Mesendoderm (in vitro differentiated cells): ENCODE results near the gene INHBC.
A peak's percentile ranks its signal among the peaks of the same experiment; 100 is the strongest.

Experiments used
- DNase-seq: peaks from one replicate; pipeline ENCODE4 v3.0.0; 2013
- H2AK5ac ChIP-seq: 2 replicates; pipeline ENCODE4 v1.6.1; 2013; ENCODE audit warnings: low read length, inconsistent platforms
- H2BK120ac ChIP-seq: 2 replicates; pipeline ENCODE4 v1.6.1; 2013; ENCODE audit warnings: low read depth, mild to moderate bottlenecking, low read length, moderate library complexity, mixed read lengths
- H2BK15ac ChIP-seq: replicated peaks from 2 replicates; pipeline ENCODE4 v1.6.1; 2013; ENCODE audit warnings: low read depth, mild to moderate bottlenecking, moderate library complexity
- H2BK5ac ChIP-seq: 2 replicates; pipeline ENCODE4 v1.6.1; 2013; ENCODE audit warnings: low read length, inconsistent platforms
- H3K18ac ChIP-seq: 2 replicates; pipeline ENCODE4 v1.6.1; 2013; ENCODE audit warnings: mild to moderate bottlenecking, low read length, mixed read lengths
- H3K23ac ChIP-seq: one replicate; pipeline ENCODE4 v1.6.1; 2013; ENCODE audit warnings: low read length
- H3K27ac ChIP-seq: 2 replicates; pipeline ENCODE4 v1.5.1; 2013; ENCODE audit warnings: low read depth, mild to moderate bottlenecking, inconsistent platforms, low read length, moderate library complexity
- H3K27me3 ChIP-seq: 2 replicates; pipeline ENCODE4 v1.6.1; 2013; ENCODE audit warnings: low read length, control low read depth, mild to moderate bottlenecking, inconsistent platforms; ENCODE audit not compliant: insufficient read depth, poor library complexity
- H3K36me3 ChIP-seq: 2 replicates; pipeline ENCODE4 v1.6.1; 2013; ENCODE audit warnings: low read length, inconsistent platforms; ENCODE audit not compliant: control insufficient read depth, insufficient read depth
- H3K4ac ChIP-seq: one replicate; pipeline ENCODE4 v1.6.1; 2013; ENCODE audit warnings: low read depth, mild to moderate bottlenecking, low read length, moderate library complexity
- H3K4me1 ChIP-seq: 2 replicates; pipeline ENCODE4 v1.6.1; 2013; ENCODE audit warnings: low read depth, low read length, inconsistent platforms; ENCODE audit not compliant: control insufficient read depth
- H3K4me2 ChIP-seq: 2 replicates; pipeline ENCODE4 v1.6.1; 2013; ENCODE audit warnings: low read length
- H3K4me3 ChIP-seq: 2 replicates; pipeline ENCODE4 v1.5.1; 2013; ENCODE audit warnings: mild to moderate bottlenecking, low read length
- H3K56ac ChIP-seq: one replicate; pipeline ENCODE4 v1.6.1; 2013; ENCODE audit warnings: low read length
- H3K79me1 ChIP-seq: 2 replicates; pipeline ENCODE4 v1.6.1; 2013; ENCODE audit warnings: low read length, inconsistent platforms
- H3K79me2 ChIP-seq: 2 replicates; pipeline ENCODE4 v1.6.1; 2013; ENCODE audit warnings: mild to moderate bottlenecking, low read length; ENCODE audit not compliant: control insufficient read depth, insufficient read depth
- H3K9ac ChIP-seq: 2 replicates; pipeline ENCODE4 v1.6.1; 2013; ENCODE audit warnings: low read length, inconsistent platforms
- H4K5ac ChIP-seq: one replicate; pipeline ENCODE4 v1.6.1; 2013; ENCODE audit warnings: low read length
- H4K8ac ChIP-seq: one replicate; pipeline ENCODE4 v1.6.1; 2013; ENCODE audit warnings: low read depth, mild to moderate bottlenecking, control low read depth, low read length, moderate library complexity
- WGBS: extraction: QIAGEN DNeasy Blood & Tissue Kit; methylation state at CpG from one replicate; pipeline ENCODE4 v1.1.7; 2013; ENCODE audit warnings: low lambda C conversion rate, missing lambda C conversion rate; ENCODE audit not compliant: insufficient coverage; ENCODE audit errors: extremely low coverage; 5-methylcytosine and 5-hydroxymethylcytosine counted together

INHBC gene

GRCh38 chr12:57475271-57476161 lies 40.9 kb downstream of the INHBC start:
- Histone ChIP-seq H3K4me2 (peak overlapping the region; percentile 59), H3K18ac (no peak overlapping the region), H3K27me3 (peaks cover 25% of the 10 kb centered on the region), H4K5ac (no peak overlapping the region), H3K79me1 (no peaks in the 10 kb centered on the region), H3K4ac (no peak overlapping the region), H2AK5ac (no peak overlapping the region), H3K56ac (peak overlapping the region; percentile 58), H3K9ac (peak overlapping the region; percentile 33), H2BK120ac (no peak overlapping the region), H3K27ac (no peak overlapping the region), H3K4me3 (no peak overlapping the region), H2BK15ac (no peak overlapping the region), H3K79me2 (no peaks in the 10 kb centered on the region), H3K36me3 (no peaks in the 10 kb centered on the region), H2BK5ac (no peak overlapping the region), H3K4me1 (peaks cover 8% of the 10 kb centered on the region), H3K23ac (no peak overlapping the region), H4K8ac (no peak overlapping the region)
- WGBS, result no CpG with 5 or more reads among the region's 84 CpGs
- no peak for DNase-seq

- H3K4ac ChIP-seq, result no peak overlapping the region
- H4K5ac ChIP-seq, result no peak overlapping the region
- no peak overlapping the region for H2AK5ac ChIP-seq
- no peak overlapping the region for H2BK120ac ChIP-seq
- peaks cover 8% of the 10 kb centered on the region for H3K4me1 ChIP-seq
- no peak overlapping the region for H3K18ac ChIP-seq
- no peak overlapping the region for H2BK15ac ChIP-seq
- peaks cover 25% of the 10 kb centered on the region for H3K27me3 ChIP-seq
- H3K36me3 ChIP-seq, result no peaks in the 10 kb centered on the region
- no peak overlapping the region for H3K27ac ChIP-seq
- no peaks in the 10 kb centered on the region for H3K79me1 ChIP-seq
- H3K23ac ChIP-seq, result no peak overlapping the region
- peak overlapping the region; percentile 59 for H3K4me2 ChIP-seq
- H3K56ac ChIP-seq, result peak overlapping the region; percentile 58
- no peak overlapping the region for H3K4me3 ChIP-seq
- H4K8ac ChIP-seq, result no peak overlapping the region
- no peak for DNase-seq
- no peak overlapping the region for H2BK5ac ChIP-seq
- WGBS, result no CpG with 5 or more reads among the region's 29 CpGs
- no peak overlapping the region for H3K9ac ChIP-seq
- no peaks in the 10 kb centered on the region for H3K79me2 ChIP-seq
Observed at GRCh38 chr12:57476162-57476992, 41.8 kb downstream of the INHBC start.

- H3K27ac ChIP-seq, result no peak overlapping the region
- peaks cover 25% of the 10 kb centered on the region for H3K27me3 ChIP-seq
- H3K18ac ChIP-seq, result peak overlapping the region; percentile 33
- no peaks in the 10 kb centered on the region for H3K36me3 ChIP-seq
- no peak for DNase-seq
- WGBS, result no CpG with 5 or more reads among the region's 15 CpGs
- no peak overlapping the region for H3K4ac ChIP-seq
- H3K56ac ChIP-seq, result peak overlapping the region; percentile 57
- H4K8ac ChIP-seq, result no peak overlapping the region
- peak overlapping the region; percentile 47 for H3K9ac ChIP-seq
- no peak overlapping the region for H4K5ac ChIP-seq
- H3K4me1 ChIP-seq, result peaks cover 8% of the 10 kb centered on the region
- H3K79me2 ChIP-seq, result no peaks in the 10 kb centered on the region
- no peak overlapping the region for H2AK5ac ChIP-seq
- H2BK15ac ChIP-seq, result no peak overlapping the region
- H3K4me2 ChIP-seq, result no peak overlapping the region
- H2BK120ac ChIP-seq, result no peak overlapping the region
- H3K23ac ChIP-seq, result no peak overlapping the region
- H3K4me3 ChIP-seq, result no peak overlapping the region
- H2BK5ac ChIP-seq, result no peak overlapping the region
- no peaks in the 10 kb centered on the region for H3K79me1 ChIP-seq
Observed at GRCh38 chr12:57476993-57477709, 42.6 kb downstream of the INHBC start.

- Histone ChIP-seq H3K18ac (peak overlapping the region; percentile 33), H3K4me1 (peaks cover 8% of the 10 kb centered on the region), H3K79me2 (no peaks in the 10 kb centered on the region), H2BK15ac (no peak overlapping the region), H4K8ac (no peak overlapping the region), H4K5ac (no peak overlapping the region), H3K36me3 (no peaks in the 10 kb centered on the region), H3K4me2 (no peak overlapping the region), H3K4ac (no peak overlapping the region), H3K56ac (peak overlapping the region; percentile 57), H3K27me3 (peaks cover 25% of the 10 kb centered on the region), H3K4me3 (no peak overlapping the region), H3K9ac (peak overlapping the region; percentile 47), H3K79me1 (no peaks in the 10 kb centered on the region), H2BK5ac (no peak overlapping the region), H3K23ac (no peak overlapping the region), H3K27ac (no peak overlapping the region), H2AK5ac (no peak overlapping the region), H2BK120ac (no peak overlapping the region)
- WGBS, result no CpG with 5 or more reads among the region's 12 CpGs
- DNase-seq, result no peak
Observed at GRCh38 chr12:57477710-57478681, 43.4 kb downstream of the INHBC start.

- DNase-seq, result no peak
- Histone ChIP-seq H4K5ac (no peak overlapping the region), H2BK120ac (no peak overlapping the region), H3K79me1 (no peaks in the 10 kb centered on the region), H3K18ac (no peak overlapping the region), H3K56ac (no peak overlapping the region), H3K36me3 (no peaks in the 10 kb centered on the region), H2AK5ac (no peak overlapping the region), H3K27ac (no peak overlapping the region), H3K79me2 (no peaks in the 10 kb centered on the region), H3K27me3 (peaks cover 18% of the 10 kb centered on the region), H2BK5ac (no peak overlapping the region), H2BK15ac (no peak overlapping the region), H3K23ac (no peak overlapping the region), H4K8ac (no peak overlapping the region), H3K4me3 (no peak overlapping the region), H3K4ac (no peak overlapping the region), H3K9ac (no peak overlapping the region), H3K4me1 (peaks cover 8% of the 10 kb centered on the region), H3K4me2 (no peak overlapping the region)
- no CpG with 5 or more reads among the region's 10 CpGs for WGBS
Observed at GRCh38 chr12:57479043-57479375, 44.4 kb downstream of the INHBC start.
